Ascending aorta (tissue), 2 donors: Measurements from ENCODE around the gene EPB41L4A. TPM values are rescaled to one million over a fixed set of nuclear protein-coding genes. Genes with fewer than 3 reads are reported as not detected.

Source experiments
- DNase-seq, 2 donors: peaks; one replicate each; pipeline ENCODE4 v3.0.0-alpha.2; 2019; ENCODE audit warnings: low spot score in 2 of 2
- H3K27ac ChIP-seq, 2 donors: fragments of 200-600 bp; sonication (generic); one replicate each; pipeline ENCODE4 v1.5.1; 2016 to 2017; ENCODE audit warnings: mild to moderate bottlenecking in 1 of 2
- H3K27me3 ChIP-seq: fragments of 200-600 bp; sonication (generic); one replicate; pipeline ENCODE4 v1.5.1; 2017
- H3K36me3 ChIP-seq, 2 donors: fragments of 200-600 bp; sonication (generic); one replicate each; pipeline ENCODE4 v1.5.1; 2016
- H3K4me1 ChIP-seq, 2 donors: fragments of 200-600 bp; sonication (generic); one replicate each; pipeline ENCODE4 v1.5.1; 2016 to 2017; ENCODE audit warnings: mild to moderate bottlenecking in 1 of 2
- H3K4me3 ChIP-seq, 2 donors: fragments of 200-600 bp; sonication (generic); one replicate each; pipeline ENCODE4 v1.5.1; 2016 to 2017; ENCODE audit warnings: mild to moderate bottlenecking in 1 of 2
- H3K9me3 ChIP-seq, 2 donors: fragments of 200-600 bp; sonication (generic); one replicate each; pipeline ENCODE4 v1.5.1; 2016
- CTCF ChIP-seq, 3 experiments: fragments of 200-600 bp in 2 of 3; fragments of 450-650 bp in 1 of 3; sonication (generic) in 2 of 3; IDR thresholded peaks; one replicate each; pipeline ENCODE4 v1.5.1; 2016 to 2019; ENCODE audit warnings: antibody characterized with exemption in 3 of 3, mild to moderate bottlenecking in 1 of 3, moderate library complexity in 1 of 3
- intact Hi-C: fragments of 100-400 bp; cut with DNase I; formaldehyde crosslinking; loops from one replicate; pipeline ENCODE4 v1.15.1; 2023
- total RNA-seq: library from RNA; depleted of rRNA; stranded (reverse); fragments of >200 nt; gene quantifications from one replicate; pipeline ENCODE4 v1.1.0, GENCODE V29; 2016

EPB41L4A gene
- total RNA-seq, 1 donor from 2014 or later, result 9.4 TPM

DNA sequence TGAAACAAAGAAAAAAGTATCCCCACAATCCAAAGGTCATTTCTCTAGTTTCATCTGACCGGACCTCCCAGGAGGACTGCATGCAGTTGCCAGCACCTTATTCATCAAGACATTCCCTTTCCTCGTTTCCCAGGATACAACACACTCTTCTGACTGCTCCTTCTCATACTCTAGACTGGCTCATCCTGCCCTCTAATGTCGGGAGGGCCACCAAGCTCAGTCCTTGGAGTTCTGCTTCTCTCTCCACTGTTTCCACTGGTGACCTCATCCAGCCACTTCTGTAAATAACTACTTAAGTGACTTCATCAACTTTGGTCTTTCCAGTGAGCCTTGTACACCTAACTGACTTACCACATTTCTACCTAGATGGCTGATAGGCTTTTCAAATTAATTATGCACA lies 179.1 kb downstream of the EPB41L4A start:
- DNase-seq, result no peak
- Histone ChIP-seq H3K9me3 (no peaks in the 10 kb centered on the region), H3K27me3 (no peaks in the 10 kb centered on the region), H3K27ac (no peak overlapping the region), H3K36me3 (peaks cover 0 to 5% of the 10 kb centered on the region in 2 donors), H3K4me3 (no peak overlapping the region), H3K4me1 (no peaks in the 10 kb centered on the region)
- no peak for TF ChIP-seq CTCF (IDR thresholded peaks at IDR 0.05)
- intact Hi-C loops, result no loop called here

- peaks cover 0 to 5% of the 10 kb centered on the region in 2 donors for H3K36me3 ChIP-seq
- DNase-seq, result no peak
- intact Hi-C loops, result no loop called here
- TF ChIP-seq CTCF (IDR thresholded peaks at IDR 0.05), result no peak
- no peak overlapping the region for H3K27ac ChIP-seq
- no peaks in the 10 kb centered on the region for H3K9me3 ChIP-seq
- no peaks in the 10 kb centered on the region for H3K4me1 ChIP-seq
- no peak overlapping the region for H3K4me3 ChIP-seq
- no peaks in the 10 kb centered on the region for H3K27me3 ChIP-seq
Observed at GRCh38 chr5:112238473-112238872, 180.6 kb downstream of the EPB41L4A start.

GRCh38 chr5:112237456-112237855 lies 181.6 kb downstream of the EPB41L4A start:
- intact Hi-C loops, result no loop called here
- H3K4me1 ChIP-seq, result no peaks in the 10 kb centered on the region
- no peak for DNase-seq

DNA sequence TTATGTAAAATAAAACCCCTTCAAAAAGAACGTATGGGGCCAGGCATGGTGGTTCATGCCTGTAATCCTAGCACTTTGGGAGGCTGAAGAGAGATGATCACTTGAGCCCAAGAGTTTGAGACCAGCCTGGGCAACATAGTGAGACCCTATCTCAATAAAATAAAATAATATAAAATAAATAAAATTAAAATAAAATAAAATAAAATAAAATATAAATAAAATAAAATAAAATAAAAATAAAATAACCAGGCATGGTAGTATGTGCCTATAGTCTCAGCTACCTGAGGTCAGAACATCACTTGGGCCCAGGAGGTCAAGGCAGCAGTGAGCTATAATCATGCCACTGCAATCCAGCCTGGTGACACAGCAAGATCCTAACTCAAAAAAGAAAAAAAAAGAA lies 185.1 kb downstream of the EPB41L4A start:
- H3K4me3 ChIP-seq, result no peak overlapping the region
- H3K27ac ChIP-seq, result no peak overlapping the region
- DNase-seq, result no peak
- peaks cover 0 to 3% of the 10 kb centered on the region in 2 donors for H3K4me1 ChIP-seq
- no peaks in the 10 kb centered on the region for H3K36me3 ChIP-seq
- no peak for TF ChIP-seq CTCF (IDR thresholded peaks at IDR 0.05)
- no peaks in the 10 kb centered on the region for H3K27me3 ChIP-seq
- H3K9me3 ChIP-seq, result no peaks in the 10 kb centered on the region
- intact Hi-C loops, result no loop called here

More at GRCh38 chr5:112237456-112237855, 181.6 kb downstream of the EPB41L4A start:
- Histone ChIP-seq H3K27ac (no peak overlapping the region), H3K36me3 (peaks cover 0 to 5% of the 10 kb centered on the region in 2 donors), H3K27me3 (no peaks in the 10 kb centered on the region), H3K4me3 (no peak overlapping the region), H3K9me3 (no peaks in the 10 kb centered on the region)
- TF ChIP-seq CTCF (IDR thresholded peaks at IDR 0.05), result no peak

DNA sequence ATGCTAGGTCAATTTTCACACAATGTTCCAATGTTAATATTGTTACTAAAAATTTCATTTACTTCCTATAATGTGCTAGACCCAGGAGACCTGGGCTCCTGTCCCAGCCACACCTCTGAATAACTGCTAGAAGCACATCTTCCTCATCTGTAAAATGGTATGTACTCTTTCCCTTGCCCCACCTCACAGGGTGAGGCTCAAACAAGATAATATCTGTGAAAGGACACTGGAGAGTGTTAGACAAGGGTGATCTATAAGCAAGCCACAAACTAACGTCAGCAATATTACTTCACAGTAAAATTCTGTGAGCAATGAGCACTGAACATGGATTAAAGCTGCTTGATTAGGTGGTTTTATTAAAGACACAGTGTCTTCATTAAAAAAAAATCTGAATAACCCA lies 186.4 kb downstream of the EPB41L4A start:
- Histone ChIP-seq H3K36me3 (no peaks in the 10 kb centered on the region), H3K27ac (no peak overlapping the region), H3K27me3 (no peaks in the 10 kb centered on the region), H3K4me3 (no peak overlapping the region), H3K9me3 (no peaks in the 10 kb centered on the region), H3K4me1 (peaks cover 0 to 11% of the 10 kb centered on the region in 2 donors)
- TF ChIP-seq CTCF (IDR thresholded peaks at IDR 0.05), result no peak
- DNase-seq, result no peak
- intact Hi-C loops, result no loop called here

GRCh38 chr5:112230606-112231005 lies 188.5 kb downstream of the EPB41L4A start:
- H3K4me1 ChIP-seq, result peaks cover 0 to 11% of the 10 kb centered on the region in 2 donors
- H3K27ac ChIP-seq, result no peak overlapping the region
- H3K27me3 ChIP-seq, result no peaks in the 10 kb centered on the region
- H3K36me3 ChIP-seq, result no peaks in the 10 kb centered on the region
- no peaks in the 10 kb centered on the region for H3K9me3 ChIP-seq
- H3K4me3 ChIP-seq, result no peak overlapping the region
- intact Hi-C loops, result no loop called here
- no peak for TF ChIP-seq CTCF (IDR thresholded peaks at IDR 0.05)
- DNase-seq, result no peak
